HUES48 (cell line): Measurements from ENCODE around the gene CATSPERZ.

Source experiments
- H3K27ac ChIP-seq: one replicate; pipeline ENCODE4 v1.7.0; 2013; ENCODE audit warnings: low read depth, low read length, inconsistent platforms
- H3K27me3 ChIP-seq: 2 replicates; pipeline ENCODE4 v1.6.1; 2013; ENCODE audit warnings: mild to moderate bottlenecking, low read length; ENCODE audit not compliant: control insufficient read depth, insufficient read depth
- H3K36me3 ChIP-seq: 2 replicates; pipeline ENCODE4 v1.6.1; 2013; ENCODE audit warnings: low read length; ENCODE audit not compliant: control insufficient read depth, insufficient read depth
- H3K4me1 ChIP-seq: 2 replicates; pipeline ENCODE4 v1.6.1; 2013; ENCODE audit warnings: mild to moderate bottlenecking, low read length; ENCODE audit not compliant: control insufficient read depth, insufficient read depth
- H3K4me3 ChIP-seq: 2 replicates; pipeline ENCODE4 v1.5.1; 2013; ENCODE audit warnings: mild to moderate bottlenecking, low read depth, low read length
- H3K9ac ChIP-seq: 2 replicates; pipeline ENCODE4 v1.6.1; 2013; ENCODE audit warnings: mild to moderate bottlenecking, low read depth, low read length, moderate library complexity
- H3K9me3 ChIP-seq: 2 replicates; pipeline ENCODE4 v1.6.1; 2013; ENCODE audit warnings: low read length; ENCODE audit not compliant: control insufficient read depth, insufficient read depth

CATSPERZ gene

GRCh38 chr11:64278576-64279190 is 21.5 kb upstream of the CATSPERZ start:
- Histone ChIP-seq H3K9ac (no peak overlapping the region), H3K4me3 (no peak overlapping the region), H3K36me3 (peaks cover 12% of the 10 kb centered on the region), H3K9me3 (no peaks in the 10 kb centered on the region), H3K4me1 (no peaks in the 10 kb centered on the region), H3K27me3 (no peaks in the 10 kb centered on the region), H3K27ac (no peak overlapping the region)

DNA sequence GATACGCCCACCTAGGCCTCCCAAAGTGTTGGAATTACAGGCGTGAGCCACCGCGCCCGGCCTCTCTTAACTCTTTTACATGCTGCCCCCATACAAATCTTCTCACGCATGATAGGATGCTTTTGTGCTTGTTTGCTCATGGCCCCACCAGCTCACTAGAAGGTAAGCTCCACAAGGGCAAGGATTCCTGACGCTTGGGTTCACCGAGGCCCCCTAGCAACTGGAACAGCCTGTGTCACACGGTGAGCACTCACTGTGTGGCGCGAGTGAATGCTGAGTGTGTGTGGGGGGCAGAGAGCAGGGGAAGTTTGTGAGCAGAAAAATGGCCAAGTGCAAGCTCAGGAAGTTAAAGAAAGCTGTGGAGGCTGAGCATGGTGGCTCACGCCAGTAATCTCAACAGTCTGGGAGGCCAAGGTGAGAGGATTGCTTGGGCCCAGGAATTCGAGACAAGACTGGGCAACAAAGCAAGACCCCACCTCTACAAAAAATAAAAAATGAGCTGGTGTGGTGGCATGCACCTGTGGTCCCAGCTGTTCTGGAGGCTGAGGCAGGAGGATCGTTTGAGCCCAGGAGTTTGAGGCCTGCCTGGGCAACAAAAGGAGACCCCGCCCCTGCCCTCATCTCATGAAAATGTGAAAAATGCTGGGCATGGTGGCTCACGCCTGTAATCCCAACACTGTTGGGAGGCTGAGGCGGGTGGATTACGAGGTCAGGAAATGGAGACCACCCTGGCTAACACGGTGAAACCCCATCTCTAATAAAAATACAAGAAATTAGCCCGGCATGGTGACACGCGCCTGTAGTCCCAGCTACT is 18.0 kb upstream of the CATSPERZ start:
- H3K27me3 ChIP-seq = peaks cover 7% of the 10 kb centered on the region; the same call in 1 of the 2 replicates
- no peak overlapping the region for H3K9ac ChIP-seq
- H3K4me3 ChIP-seq = no peak overlapping the region

DNA sequence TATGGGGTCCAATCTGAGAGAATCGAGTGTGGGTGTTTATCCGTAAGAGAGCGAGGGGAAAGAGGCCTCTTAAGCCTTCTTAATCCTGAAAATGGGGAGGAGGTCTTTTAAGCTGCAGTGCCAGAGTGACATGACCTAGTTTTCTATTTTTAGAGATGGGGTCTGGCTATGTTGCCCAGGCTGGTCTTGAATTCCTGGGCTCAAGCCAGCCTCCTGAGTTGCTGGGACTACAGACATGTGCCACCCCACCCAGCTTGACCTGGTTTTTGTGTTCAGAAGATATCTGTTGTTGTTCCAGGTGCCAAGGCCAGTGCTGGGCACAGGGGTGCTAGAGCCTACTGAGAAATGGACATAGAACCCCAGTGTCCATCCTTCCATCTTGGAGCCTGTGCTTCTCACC is 17.1 kb upstream of the CATSPERZ start:
- peaks cover 5% of the 10 kb centered on the region; the same call in 1 of the 2 replicates for H3K4me1 ChIP-seq
- H3K4me3 ChIP-seq = no peak overlapping the region
- H3K36me3 ChIP-seq = no peaks in the 10 kb centered on the region; the same call in 1 of the 2 replicates
- no peak overlapping the region for H3K27ac ChIP-seq
- peaks cover 7% of the 10 kb centered on the region; the same call in 1 of the 2 replicates for H3K27me3 ChIP-seq
- H3K9me3 ChIP-seq = no peaks in the 10 kb centered on the region
- no peak overlapping the region for H3K9ac ChIP-seq

More for the DNA sequence above, 18.0 kb upstream of the CATSPERZ start:
- Histone ChIP-seq H3K27ac (no peak overlapping the region), H3K9me3 (no peaks in the 10 kb centered on the region), H3K36me3 (peaks cover 2% of the 10 kb centered on the region; the same call in 1 of the 2 replicates), H3K4me1 (peaks cover 5% of the 10 kb centered on the region; the same call in 1 of the 2 replicates)

DNA sequence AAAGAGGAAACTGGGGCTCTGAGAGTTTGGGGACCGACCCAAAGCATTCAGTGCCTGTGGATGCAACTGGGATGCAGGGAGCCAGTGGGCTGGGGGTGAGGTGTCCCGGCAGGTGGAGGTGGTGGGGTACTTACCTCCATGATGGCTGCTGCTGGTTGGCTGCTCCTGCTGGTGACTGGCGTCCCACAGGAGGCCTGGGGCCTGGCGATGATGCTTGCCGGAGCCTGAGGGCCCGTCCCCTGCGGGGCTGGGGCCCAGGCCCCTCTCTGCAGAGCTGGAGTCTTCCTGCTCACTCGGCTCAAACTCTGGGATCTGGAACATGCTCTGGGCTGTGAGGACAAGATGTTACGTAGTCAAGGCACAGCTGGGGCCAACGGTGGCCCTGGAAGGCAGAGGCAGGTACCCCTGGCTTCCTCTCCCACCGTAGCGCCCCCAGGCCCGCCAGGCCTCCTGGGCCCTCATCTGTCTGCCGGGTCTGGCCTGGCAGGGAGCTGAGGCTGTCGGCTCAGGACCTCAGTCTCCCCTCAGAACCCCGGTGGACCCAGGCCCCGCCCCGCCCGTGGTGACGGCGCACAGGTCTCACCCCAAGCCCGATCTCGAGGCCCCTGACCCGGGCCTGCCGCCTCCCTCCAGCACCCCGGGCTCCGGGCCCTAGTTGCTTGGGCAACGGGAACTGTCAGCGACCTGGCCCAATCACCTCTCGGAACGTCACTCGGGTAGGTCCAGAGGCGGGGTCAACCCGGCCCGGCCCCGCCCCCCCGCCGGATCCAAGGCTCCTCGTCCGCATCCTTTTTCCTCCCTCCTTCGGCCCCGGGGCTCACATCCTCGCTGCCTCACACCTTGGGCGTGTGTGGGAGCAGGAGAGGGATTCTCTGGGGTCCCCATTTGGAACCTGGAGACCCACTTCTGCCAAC is 15.9 kb upstream of the CATSPERZ start, which contains the start of gene BAD:
Gene BAD, minus strand, starts transcription at position 618 of the 914 bp plus-strand sequence. Its CDS starts 297 bp downstream, at position 321.
- H3K27me3 ChIP-seq = peaks cover 8% of the 10 kb centered on the region
- H3K4me3 ChIP-seq = peak within 1 kb of the TSS; percentile 96
- peaks cover 5% of the 10 kb centered on the region; the same call in 1 of the 2 replicates for H3K4me1 ChIP-seq
- H3K9me3 ChIP-seq = no peaks in the 10 kb centered on the region
- H3K36me3 ChIP-seq = no peaks in the 10 kb centered on the region
- H3K9ac ChIP-seq = no peak within 1 kb of the TSS
- peak within 1 kb of the TSS; percentile 85 for H3K27ac ChIP-seq

DNA sequence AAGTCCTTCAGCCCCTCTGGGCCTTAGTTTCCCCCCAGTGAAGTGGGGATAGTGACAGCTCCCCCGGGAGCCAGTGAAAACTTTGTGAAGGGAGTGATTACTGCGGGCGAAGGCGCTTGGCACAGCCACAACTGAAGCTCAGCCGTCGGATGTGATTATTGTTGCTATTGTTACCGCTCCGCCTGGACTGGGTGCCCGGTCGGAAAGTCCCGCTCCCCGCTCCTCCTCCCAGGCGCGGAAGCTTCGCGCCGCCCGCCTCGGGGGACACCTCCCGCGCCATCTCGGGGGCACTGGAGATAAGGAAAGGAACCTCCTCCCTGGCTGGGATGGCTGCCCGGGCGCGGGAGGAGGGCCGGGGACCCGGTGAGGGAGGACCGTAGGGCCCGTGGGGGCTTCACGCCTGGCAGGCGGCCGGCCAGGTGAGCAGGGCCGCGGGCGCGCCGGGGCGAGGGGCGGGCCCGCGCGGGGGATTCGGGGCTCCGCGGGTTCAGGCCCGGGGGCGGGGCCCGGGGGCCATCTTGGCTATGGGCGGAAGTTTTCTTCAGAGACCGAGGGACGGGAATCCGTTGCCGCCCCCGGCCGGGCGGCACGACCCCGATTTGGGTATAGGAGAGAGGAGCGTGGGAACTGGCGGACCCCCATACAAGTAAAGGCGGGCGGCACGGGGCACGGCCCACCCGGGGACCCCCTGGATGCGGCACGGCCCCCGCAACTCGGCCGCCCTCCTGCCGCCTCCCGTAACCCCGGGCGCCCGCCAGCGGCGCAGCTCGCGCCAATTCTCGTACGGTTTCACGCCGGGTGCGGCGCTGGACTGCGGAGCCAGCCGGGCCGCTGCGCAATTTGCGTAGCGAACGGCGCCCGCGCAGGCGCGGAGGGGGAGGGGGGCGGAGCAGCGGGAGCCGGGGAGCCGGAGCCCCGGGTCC is 14.9 kb upstream of the CATSPERZ start, which contains the start of gene GPR137:
Gene GPR137, plus strand, starts transcription at position 887 of the 923 bp plus-strand sequence. CDS start 677 bp downstream, outside the sequence.
- Histone ChIP-seq H3K27me3 (peaks cover 17% of the 10 kb centered on the region), H3K36me3 (no peaks in the 10 kb centered on the region), H3K27ac (peak within 1 kb of the TSS; percentile 85), H3K9me3 (no peaks in the 10 kb centered on the region), H3K9ac (0 out of 2 replicates have a peak within 1 kb of the TSS, but pooled peaks have one; percentile 12), H3K4me1 (peaks cover 5% of the 10 kb centered on the region; the same call in 1 of the 2 replicates), H3K4me3 (peak within 1 kb of the TSS; percentile 96)

- 0 out of 2 replicates have a peak overlapping the region, but pooled peaks have one; percentile 12 for H3K9ac ChIP-seq
- H3K27me3 ChIP-seq = peaks cover 26% of the 10 kb centered on the region
- peaks cover 5% of the 10 kb centered on the region; the same call in 1 of the 2 replicates for H3K4me1 ChIP-seq
- peak overlapping the region; percentile 96 for H3K4me3 ChIP-seq
- H3K9me3 ChIP-seq = no peaks in the 10 kb centered on the region
- H3K36me3 ChIP-seq = no peaks in the 10 kb centered on the region
- no peak overlapping the region for H3K27ac ChIP-seq
Measured at GRCh38 chr11:64285885-64286800, 14.0 kb upstream of the CATSPERZ start.

- Histone ChIP-seq H3K36me3 (no peaks in the 10 kb centered on the region), H3K9me3 (no peaks in the 10 kb centered on the region)
Measured at GRCh38 chr11:64286801-64287159, 13.4 kb upstream of the CATSPERZ start.

GRCh38 chr11:64287676-64288352 is 12.3 kb upstream of the CATSPERZ start:
- H3K4me3 ChIP-seq = no peak overlapping the region
- H3K27ac ChIP-seq = no peak overlapping the region
- no peak overlapping the region for H3K9ac ChIP-seq

More at GRCh38 chr11:64286801-64287159, 13.4 kb upstream of the CATSPERZ start:
- Histone ChIP-seq H3K9ac (no peak overlapping the region), H3K4me3 (no peak overlapping the region), H3K4me1 (peaks cover 5% of the 10 kb centered on the region; the same call in 1 of the 2 replicates), H3K27ac (no peak overlapping the region), H3K27me3 (peaks cover 32% of the 10 kb centered on the region)

More at GRCh38 chr11:64287676-64288352, 12.3 kb upstream of the CATSPERZ start:
- Histone ChIP-seq H3K9me3 (no peaks in the 10 kb centered on the region), H3K4me1 (peaks cover 5% of the 10 kb centered on the region; the same call in 1 of the 2 replicates), H3K27me3 (peaks cover 43% of the 10 kb centered on the region), H3K36me3 (no peaks in the 10 kb centered on the region)
